NCI-H748 treated with DMSO at 0.1 percent for 48 hours (cell line): ENCODE results near the gene ARHGAP8.

ENCODE experiments used
- DNase-seq: peaks from one replicate; lab custom pipeline; 2025; lab: John Stamatoyannopoulos, UW

Gene ARHGAP8

DNA sequence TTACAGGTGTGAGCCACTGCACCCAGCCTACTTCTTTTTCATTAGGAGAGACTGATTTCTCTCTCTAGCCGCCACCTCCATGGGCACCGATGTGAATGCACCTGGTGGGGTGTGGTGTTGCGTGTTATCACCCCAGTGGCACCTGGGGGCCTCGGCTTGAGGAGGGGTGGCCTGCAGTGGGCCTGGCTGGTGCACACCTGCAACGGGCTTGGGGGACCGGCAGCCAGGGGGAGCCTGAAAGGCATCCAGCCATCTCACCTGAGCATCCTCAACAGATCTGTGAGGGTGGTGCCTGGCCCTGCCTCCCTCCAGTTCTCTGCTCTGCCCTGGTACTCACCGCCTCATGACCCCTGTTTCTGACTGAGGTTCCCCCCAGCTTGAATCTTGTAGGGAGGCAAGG lies 108.9 kb downstream of the ARHGAP8 start:
- DNase-seq, result no peak

DNA sequence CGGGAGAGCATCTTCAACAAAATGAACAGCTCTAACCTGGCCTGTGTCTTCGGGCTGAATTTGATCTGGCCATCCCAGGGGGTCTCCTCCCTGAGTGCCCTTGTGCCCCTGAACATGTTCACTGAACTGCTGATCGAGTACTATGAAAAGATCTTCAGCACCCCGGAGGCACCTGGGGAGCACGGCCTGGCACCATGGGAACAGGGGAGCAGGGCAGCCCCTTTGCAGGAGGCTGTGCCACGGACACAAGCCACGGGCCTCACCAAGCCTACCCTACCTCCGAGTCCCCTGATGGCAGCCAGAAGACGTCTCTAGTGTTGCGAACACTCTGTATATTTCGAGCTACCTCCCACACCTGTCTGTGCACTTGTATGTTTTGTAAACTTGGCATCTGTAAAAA lies 109.9 kb downstream of the ARHGAP8 start:
- DNase-seq, result no peak

DNA sequence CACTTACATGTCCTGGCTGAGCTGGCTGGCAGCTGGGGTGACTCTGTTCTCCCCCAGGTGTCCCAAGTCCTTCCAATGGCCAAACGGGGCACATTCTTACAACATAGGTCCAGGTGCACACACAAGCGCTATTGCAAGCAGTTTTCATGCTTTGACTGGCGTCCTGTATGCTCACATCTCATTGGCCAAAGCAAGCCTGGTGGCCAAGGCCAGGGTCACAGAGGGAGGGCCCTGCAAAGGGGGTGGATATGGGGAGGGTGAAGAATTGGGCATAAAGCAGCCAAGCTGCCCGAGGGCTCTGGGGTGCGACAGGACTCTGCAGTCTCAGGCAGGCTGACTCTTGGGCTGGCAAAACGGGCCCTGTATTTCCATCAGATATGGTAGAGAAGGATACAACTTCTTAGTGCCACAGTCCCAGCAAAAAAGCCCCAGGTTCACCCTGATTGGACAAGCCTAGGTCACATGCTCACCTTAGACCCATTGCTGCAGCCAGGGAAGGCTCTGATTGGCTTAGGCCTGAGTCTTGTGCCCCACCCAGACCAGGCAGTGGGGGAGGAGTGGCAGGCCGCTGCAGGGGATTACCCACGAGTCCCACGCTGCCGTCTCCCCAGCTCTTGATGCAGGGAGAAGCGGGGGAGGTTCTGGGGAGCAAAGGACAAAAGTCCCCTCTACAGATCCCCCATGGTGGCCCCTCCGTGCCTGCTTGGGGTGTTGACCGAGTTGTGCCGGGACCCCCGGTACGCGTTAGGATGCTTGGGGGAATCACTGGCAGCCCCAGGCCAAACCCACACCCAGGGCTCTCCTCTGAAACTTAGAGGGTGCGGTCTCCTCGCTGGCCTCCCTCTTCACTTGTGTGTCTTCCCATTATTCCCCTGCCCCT lies 110.8 kb downstream of the ARHGAP8 start:
- no peak for DNase-seq

DNA sequence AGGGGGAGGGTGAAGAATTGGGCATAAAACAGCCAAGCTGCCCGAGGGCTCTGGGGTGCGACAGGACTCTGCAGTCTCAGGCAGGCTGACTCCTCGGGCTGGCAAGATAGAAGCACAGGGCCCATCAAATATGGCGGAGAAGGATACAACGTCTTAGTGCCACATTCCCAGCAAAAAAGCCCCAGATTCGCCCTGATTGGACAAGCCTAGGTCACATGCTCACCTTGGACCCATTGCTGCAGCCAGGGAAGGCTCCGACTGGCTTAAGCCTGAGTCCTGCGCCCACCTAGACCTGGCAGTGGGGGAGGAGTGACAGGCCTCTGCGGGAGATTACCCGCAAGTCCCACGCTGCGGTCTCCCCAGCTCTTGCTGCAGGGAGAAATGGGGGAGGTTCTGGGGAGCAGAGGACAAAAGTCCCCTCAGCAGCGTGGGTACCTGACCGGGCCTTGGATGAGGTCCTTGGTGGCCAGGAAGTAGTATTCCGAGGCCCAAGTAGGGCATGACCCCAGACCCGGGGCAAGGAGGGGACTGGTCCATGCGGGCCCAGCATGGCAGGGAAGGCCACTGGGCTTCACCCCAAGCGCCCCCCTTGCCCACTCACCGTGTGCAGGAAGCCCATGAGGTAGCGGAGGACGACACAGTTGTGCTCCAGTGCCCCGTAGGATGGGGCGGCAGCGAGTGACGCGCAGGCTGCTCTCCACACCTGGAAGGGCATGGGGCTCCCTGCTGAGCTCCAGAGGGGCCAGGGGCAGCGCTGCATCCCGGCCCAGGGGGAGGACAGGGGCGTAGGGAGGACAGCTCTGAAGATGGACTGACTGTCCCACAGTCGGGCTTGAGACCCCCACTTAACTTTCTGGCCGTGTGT lies 113.0 kb downstream of the ARHGAP8 start:
- no peak for DNase-seq

DNA sequence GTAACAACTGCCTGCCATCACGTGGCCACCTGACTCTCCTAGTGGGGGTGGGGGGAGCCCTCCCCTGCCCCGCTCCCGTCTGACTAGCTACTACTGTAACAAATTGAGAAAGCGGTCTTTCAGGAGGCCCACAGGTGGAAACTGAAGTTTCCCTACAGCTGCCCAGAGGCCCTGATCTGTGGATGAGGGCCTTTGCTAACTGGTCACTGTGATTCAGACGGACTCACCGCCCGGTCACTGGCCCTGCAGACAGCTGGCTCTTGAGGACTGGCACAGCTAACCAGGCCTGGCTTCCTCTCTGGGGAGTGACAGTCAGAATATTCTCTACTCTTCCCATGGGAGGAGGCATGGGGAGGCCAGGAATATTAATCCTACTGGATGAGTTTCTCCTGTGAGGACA lies 116.8 kb downstream of the ARHGAP8 start:
- no peak for DNase-seq

DNA sequence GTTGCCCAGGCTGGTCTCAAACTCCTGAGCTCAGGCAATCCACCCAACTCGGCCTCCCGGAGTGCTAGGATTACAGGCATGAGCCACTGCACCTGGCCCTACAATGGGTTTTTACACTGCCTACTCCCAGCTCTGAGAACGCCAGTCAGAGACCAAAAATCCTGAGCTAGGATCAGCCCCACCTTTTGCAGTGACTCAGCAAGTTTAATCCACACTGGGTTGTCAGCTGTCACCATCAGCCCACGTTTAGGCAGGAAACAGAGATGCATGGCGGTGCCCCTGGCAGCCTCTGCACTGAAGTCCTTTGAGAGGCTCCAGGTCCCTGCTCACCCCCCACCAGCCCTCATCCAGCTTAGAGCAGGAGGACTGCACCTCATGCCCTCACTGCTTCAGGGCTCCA lies 117.6 kb downstream of the ARHGAP8 start:
- no peak for DNase-seq

DNA sequence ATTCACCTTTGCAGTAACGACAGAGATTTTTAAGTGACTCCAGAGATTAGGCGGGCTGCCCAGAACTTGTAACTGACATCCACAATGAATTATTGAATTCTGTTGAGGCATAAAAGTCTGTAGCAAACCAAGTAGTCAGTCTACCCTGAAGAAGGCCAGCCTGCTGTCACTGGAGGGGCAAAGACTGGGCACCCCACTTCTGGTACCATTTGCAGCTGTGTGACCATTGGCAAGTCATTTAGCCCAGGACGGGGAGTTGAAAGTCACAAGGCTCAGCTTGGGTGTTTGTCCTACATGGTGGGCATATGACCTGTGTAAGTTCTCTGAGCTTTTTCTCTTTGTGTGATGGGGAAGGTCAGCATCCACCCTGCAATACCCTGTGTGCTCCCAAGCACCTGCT lies 119.4 kb downstream of the ARHGAP8 start:
- DNase-seq, result no peak

DNA sequence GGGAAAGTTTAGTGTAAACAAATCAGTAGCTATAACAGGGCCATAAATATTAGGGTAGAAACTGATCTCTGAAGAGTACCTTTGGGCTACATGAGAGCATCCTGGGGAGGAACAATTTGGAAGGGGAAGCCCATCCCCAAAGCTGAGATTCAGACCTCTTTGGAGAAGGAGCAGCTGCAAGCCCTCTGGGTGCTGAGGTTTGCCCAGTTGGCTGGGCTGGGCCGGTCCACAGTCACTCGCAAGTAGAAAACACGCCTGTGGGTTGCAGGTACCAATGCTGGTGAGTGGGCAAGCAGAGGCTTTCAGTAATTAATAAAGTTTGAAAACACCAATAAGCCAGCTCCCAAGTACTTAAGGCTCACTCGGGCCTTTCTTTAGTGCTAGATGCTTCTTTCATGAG lies 124.5 kb downstream of the ARHGAP8 start:
- no peak for DNase-seq

DNA sequence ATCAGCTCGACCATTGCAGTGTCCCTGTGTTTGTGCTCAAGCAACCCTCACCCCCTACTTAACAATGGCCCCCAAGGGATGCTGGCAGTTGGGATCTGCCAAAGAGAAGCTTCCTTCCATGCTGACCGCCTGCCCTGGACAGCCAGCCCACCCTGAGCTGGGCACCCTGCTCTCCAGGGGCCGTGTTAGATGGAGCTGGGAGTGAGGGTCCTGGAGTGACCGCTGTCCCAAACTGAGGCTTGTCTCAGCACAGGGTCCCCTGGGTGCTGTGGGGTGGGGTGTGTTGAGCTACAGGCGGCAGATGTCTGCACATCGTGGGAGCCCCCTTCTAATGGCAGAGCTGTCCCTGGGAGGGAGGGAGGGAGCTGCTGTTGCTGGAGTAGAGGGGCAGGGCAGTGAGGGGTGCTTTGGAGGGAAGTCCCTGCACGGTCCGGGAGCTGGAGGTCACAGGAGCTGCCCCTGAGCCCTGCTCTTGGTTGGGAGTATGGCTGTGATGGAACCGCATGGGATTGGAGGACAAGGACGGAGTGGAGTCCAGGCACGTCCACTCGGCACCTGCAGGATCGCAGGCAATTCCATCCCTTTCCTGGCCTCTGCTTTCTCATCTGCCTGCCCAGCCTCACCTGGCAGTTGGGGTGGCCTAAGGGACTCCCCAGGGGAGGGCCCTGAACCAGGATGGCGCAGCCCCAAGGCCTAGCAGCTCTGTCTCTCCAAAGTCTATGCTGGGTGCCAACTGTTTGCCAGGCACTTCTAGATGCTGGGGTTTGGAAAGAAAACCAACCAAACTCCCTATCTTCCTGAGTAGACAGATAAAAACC lies 126.3 kb downstream of the ARHGAP8 start:
- DNase-seq, result no peak

DNA sequence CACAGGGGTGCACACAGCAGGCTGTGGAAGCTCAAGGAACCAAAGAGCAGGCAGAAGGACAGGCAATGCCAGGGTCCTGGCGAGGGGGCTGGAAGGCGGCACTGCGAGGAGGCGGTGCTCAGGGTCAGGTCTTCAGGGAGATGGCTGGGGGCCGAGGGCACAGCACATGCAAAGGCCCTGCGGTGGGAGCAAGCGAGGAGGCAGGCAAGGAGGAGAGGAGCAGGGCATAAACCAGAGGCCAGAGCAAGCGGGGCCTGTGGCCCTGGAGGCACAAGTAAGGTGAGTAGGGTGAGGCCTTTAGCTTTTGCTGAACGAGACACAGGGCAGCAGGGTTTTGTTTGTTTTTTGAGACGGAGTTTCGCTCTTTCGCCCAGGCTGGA lies 126.9 kb downstream of the ARHGAP8 start:
- no peak for DNase-seq

DNA sequence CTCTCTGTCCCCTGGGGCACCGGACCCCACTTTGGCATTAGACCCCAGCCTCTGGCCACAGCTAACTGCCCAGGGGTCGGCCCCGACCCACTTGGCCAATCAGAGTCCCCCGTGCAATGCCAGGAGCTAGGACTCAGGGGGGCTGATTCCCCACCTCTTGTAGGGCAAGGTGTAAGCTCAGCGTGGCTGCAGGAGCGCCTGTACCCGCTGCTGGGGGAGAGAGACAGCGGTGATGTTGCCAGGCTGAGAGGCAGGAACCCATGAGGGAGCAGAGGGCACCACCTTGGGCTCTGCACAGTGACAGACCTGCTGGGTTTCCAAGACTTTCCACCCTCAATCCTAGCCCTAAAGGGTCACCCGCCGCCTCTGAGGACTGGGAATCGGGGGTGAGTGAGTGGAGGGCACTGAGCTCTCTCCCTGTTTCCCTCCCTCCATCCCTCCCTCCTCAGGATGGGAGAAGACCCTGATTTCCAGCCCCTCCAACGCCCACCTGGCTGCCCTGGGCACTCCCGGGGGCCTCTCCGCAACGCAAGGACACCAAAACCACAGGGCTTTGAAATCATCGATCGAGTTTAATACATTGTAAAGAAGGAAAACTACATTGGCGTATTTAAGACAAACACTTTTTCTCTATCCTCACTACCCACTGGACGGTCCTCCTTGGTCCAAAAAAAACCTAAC lies 128.4 kb downstream of the ARHGAP8 start:
- DNase-seq, result no peak

DNA sequence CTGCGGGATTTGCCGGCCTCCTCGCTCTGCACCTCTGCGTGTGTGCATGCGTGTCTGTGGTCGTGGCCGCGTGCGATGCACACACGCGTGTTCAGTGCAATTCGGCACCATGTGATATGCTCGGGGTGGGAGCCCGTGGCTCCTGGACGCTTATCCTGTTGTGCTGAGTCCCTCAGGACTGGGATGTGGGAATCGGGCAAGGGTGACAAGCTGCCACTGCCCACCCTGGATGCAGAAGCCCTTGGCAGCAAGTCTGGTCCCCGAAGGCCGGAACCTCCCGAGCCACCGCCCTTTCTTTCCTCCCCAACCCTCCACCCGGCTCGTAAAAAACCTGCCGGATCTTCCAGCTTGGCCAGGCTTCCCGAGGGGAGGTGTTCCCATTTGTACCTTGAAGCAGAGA lies 129.2 kb downstream of the ARHGAP8 start:
- DNase-seq, result no peak

DNA sequence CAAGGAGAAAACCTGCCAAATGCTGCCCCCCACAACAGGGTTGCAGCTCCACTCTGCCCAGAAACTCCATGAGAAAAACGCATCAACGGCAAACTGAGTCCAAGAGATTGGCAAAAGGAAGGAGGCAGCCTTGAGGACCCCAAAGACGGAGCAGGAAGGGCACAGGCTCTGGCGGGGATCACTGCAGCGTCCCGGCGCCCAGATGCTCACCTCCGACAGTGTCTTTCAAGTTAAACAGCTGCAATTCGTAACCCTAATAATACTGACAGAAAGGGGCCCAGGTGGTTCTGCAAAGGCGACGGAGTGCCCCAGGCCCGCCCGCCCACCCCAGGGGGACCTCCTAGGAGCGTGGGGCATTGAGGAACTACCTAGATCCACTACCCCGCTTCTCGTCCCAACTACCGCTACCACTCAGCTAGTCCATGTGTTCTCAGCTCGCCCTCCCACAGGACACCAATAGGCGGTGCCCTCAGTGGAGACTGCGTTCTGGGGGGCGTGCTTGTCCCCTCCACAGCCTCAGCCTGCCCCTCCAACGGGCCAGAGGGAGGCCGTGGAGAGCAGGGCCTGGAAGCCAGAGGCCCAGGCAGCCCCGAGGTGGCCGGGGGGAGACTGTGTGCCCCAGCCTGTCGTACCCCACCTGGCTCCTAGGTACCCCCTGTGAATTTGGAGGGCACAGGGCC lies 130.0 kb downstream of the ARHGAP8 start:
- no peak for DNase-seq

DNA sequence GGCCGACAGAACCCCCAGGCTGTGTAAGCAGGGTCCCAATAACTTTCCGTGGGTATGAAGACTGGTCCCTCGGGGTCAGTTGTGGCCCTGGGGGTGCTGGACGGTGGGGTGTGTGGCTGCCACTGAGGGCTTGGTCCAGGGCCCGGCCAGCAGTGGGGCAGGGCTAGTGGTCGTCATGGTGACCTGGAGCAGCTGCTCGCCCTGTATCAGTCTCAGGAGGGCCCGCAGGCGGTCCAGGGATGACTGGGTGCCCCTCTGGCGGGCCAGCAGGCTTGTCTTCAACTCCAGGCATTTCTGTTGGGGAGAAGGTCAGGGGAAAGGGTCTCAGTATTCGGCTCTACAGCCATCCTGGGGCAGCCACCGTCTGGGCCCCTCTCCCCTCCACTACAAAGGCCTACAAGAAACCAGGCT lies 130.6 kb downstream of the ARHGAP8 start:
- DNase-seq, result no peak

DNA sequence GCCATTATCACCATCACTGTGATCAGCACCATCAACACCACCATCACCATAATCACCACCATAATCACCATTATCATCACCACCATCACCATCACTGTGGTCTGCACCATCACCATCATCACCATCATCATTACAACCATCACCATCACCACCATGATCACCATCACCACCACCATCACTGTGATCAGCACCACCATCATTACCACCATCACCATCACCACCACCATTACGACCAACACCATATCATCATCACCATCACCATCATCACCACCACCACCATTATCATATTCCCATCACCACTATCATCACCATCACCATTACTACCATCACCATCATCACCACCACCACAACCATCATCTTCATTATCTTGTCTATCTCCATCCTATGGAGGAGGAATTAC lies 132.2 kb downstream of the ARHGAP8 start:
- DNase-seq, result no peak

DNA sequence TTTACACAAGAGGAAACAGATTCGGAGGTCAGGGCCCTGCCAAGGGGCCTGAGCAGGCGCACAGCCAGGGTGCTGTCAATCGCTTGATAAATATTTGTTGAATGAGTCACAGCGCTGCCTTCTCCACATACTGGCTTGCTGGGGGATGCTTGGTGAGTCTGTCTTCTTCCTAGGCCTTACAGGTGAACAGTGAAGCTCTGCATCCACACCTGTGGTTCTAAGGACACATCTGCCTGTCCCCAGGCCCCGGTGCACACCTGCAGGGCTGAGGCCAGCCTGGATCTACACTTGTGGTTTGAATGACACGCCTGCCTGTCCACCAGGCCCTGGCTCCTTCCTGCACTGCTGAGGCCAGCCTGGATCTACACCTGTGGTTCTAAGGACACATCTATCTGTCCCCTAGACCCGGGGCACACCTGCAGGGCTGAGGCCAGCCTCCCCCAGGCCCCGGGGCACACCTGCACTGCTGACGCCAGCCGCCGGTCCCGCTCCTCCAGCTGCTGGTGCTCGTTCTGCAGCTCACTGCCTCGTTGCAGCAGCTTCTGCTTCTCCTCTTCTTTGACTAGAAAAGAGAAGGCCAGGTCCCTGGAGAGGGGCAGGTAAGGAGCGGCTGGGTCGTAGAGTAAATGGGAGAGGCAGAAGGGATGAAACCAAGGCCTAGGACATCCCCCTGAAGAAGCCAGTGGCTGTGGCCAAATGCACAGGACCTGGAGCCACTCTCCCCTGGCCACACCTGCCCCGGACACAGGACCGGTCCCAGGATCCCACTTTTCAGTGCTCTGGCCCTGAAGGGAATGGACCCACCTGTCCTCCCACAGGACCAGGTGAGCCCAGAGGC lies 132.8 kb downstream of the ARHGAP8 start:
- no peak for DNase-seq

DNA sequence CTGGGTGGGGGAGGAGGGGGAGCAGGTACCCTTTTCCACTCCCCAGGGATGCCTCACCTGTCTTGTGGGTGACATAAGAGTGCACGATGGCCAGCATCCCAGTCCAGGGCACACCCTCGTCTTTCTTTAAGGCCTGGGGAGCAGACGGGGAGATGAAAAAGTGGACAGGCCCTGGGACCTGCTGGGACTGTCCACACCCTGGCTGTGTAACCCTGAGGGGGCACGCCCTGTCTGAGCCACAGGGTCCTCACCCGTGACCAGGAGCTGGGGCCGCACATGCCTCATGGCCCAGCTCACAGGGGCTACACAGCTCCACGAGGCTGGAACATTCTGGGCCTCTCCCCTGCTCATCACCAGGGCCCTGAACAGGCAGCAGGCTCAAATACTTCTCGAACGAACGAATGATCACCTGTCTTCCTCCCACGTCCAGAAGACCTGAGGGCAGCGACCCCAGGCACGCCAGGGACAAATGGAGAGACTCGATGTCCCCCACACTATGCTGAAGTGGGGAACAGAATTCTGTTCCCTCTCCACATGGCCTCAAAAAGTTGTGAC lies 133.5 kb downstream of the ARHGAP8 start:
- DNase-seq, result no peak

DNA sequence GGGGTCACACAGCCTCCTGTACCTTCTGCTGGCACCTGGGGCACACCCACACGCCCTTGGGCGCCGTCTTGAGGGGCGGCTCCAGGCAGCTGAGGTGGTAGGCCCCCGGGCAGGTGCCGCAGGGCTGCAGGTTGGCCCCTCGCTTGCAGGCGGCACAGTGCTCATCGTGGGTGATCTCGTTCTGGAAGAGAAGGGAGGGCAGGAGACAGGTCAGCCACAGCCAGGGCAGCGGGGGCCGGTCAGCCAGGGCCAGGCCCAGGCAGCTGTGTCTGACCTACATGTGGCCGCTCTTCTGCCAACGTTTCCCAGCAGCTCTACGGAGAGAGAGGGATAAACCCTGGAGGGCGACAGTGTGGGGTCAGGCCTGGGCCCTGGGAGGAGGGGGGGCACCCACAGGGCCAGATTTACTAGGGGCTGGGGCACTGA lies 135.6 kb downstream of the ARHGAP8 start:
- DNase-seq, result no peak

DNA sequence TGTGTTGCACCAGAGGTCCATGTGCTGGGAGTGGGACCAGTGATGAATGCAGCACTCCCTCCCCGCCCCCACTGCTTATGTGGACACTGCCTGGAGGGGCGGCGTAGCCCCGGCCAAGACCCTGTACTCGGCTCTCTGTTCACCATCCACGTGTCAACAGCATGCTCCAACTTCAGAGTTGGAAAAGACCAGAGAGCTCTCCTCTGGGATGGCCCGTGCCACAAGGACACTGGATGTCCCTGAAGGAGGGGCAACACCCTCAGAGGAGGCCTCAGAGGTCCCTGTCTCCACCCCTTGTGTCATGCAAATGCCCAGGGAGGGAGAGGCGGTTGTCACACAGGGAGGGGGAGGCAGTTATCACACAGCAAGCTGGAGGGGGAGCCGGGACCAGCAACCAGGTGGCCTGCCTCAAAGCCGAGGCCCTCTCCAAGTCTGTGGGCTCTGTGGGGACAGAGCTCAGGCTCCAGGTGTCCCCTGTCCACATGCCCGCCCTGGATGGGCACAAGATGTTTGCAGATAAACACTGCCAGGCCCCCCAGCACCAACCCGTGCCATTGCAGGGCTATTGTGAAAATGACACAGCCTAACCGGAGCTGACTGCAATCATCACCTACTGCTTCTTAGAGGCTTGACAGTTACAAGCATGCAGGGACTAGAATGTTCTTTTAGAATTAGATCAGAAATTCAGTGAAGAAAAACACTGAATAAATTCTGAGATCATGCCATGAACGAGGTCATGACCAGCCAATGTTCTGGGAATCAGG lies 136.3 kb downstream of the ARHGAP8 start:
- no peak for DNase-seq
